Lower leg skin (tissue), 4 donors: ENCODE measurements around the gene PTPN4. TPM values are rescaled to one million over a fixed set of nuclear protein-coding genes. Genes with fewer than 3 reads are reported as not detected.

Source experiments
- DNase-seq, 2 donors: peaks; one replicate each; pipeline ENCODE4 v3.0.0-alpha.2; 2019; ENCODE audit warnings: low spot score in 2 of 2
- H3K4me3 ChIP-seq: fragments of 200-600 bp; sonication (generic); 2 replicates; pipeline ENCODE4 v1.5.1; 2017; ENCODE audit warnings: mild to moderate bottlenecking, low read depth; ENCODE audit not compliant: poor library complexity, severe bottlenecking
- POLR2A ChIP-seq, 2 donors: fragments of 450-650 bp; IDR thresholded peaks; one replicate each; pipeline ENCODE4 v1.6.1; 2016 to 2017; ENCODE audit warnings: antibody characterized with exemption in 2 of 2, mild to moderate bottlenecking in 1 of 2, moderate library complexity in 1 of 2
- WGBS, 2 donors: methylation state at CpG; one replicate each; pipeline ENCODE4 v1.1.5; 2018; 5-methylcytosine and 5-hydroxymethylcytosine counted together
- intact Hi-C: fragments of 100-400 bp; cut with DNase I; formaldehyde crosslinking; loops from one replicate; pipeline ENCODE4 v1.15.0; 2023; ENCODE audit warnings: low total_unique reads
- total RNA-seq, 4 donors: library from RNA; depleted of rRNA; stranded (reverse); fragments of >200 nt; gene quantifications; one replicate each; pipeline ENCODE4 v1.1.0, GENCODE V29; 2016
- TF ChIP-seq, protein P1 (sequence below), 3 donors: fragments of 450-650 bp; IDR thresholded peaks; one replicate each; pipeline ENCODE4 v1.5.1; 2016; ENCODE audit warnings: antibody characterized with exemption in 3 of 3, mild to moderate bottlenecking in 3 of 3, moderate library complexity in 2 of 3

Gene PTPN4
- total RNA-seq, 4 donors from 2014 or later: 13.0 to 49.5 (median 20.4) TPM

DNA sequence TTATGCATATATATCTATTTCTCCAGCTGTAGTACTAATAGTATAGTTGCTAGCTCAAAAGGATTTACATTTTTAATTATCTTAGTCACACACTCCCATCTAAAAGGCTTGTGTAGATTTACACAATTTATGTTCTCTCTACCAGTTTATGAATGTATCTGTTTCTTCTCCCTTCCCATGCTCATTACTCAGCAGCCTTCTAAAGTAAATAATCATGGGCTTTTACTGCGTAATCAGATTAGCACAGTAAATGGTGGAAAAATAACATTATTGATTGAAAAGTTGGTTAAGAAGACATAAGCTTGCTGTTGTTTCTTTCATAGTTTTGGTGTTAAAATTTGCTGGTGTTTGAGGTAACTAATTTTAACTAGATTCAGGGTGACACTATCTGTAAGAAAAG is 81.8 kb downstream of the PTPN4 start:
- 98% methylated on average over 1 of the region's 1 CpG for WGBS, 2 donors
- H3K4me3 ChIP-seq: no peak overlapping the region
- no peak for DNase-seq
- TF ChIP-seq, protein P1, sequence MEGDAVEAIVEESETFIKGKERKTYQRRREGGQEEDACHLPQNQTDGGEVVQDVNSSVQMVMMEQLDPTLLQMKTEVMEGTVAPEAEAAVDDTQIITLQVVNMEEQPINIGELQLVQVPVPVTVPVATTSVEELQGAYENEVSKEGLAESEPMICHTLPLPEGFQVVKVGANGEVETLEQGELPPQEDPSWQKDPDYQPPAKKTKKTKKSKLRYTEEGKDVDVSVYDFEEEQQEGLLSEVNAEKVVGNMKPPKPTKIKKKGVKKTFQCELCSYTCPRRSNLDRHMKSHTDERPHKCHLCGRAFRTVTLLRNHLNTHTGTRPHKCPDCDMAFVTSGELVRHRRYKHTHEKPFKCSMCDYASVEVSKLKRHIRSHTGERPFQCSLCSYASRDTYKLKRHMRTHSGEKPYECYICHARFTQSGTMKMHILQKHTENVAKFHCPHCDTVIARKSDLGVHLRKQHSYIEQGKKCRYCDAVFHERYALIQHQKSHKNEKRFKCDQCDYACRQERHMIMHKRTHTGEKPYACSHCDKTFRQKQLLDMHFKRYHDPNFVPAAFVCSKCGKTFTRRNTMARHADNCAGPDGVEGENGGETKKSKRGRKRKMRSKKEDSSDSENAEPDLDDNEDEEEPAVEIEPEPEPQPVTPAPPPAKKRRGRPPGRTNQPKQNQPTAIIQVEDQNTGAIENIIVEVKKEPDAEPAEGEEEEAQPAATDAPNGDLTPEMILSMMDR (IDR thresholded peaks at IDR 0.05): no peak
- no peak for TF ChIP-seq POLR2A (IDR thresholded peaks at IDR 0.05)
- intact Hi-C loops: no loop called here

DNA sequence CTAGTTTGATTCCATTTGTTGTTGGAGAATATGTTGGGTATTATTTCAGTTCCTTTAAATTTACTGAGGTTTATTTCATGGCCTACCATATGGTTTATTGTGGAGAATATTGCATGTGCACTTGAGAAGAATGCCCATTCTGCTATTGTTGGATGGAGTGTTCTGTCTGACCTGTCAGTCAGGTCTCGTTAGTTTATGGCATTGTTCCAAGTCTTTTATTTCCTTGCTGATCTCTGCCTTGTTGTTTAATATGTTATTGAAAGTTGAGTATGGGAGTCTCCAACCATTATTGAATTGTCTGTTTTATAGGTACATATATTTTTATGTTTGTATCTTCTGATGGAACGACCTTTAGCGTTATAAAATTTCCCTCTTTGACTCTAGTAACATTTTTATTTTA is 86.3 kb downstream of the PTPN4 start:
- intact Hi-C loops: no loop called here
- DNase-seq: no peak
- no peak for TF ChIP-seq POLR2A (IDR thresholded peaks at IDR 0.05)
- TF ChIP-seq, protein P1 (IDR thresholded peaks at IDR 0.05): no peak
- 75 to 81% methylated on average over 3 of the region's 3 CpGs for WGBS, 2 donors
- H3K4me3 ChIP-seq: no peak overlapping the region

DNA sequence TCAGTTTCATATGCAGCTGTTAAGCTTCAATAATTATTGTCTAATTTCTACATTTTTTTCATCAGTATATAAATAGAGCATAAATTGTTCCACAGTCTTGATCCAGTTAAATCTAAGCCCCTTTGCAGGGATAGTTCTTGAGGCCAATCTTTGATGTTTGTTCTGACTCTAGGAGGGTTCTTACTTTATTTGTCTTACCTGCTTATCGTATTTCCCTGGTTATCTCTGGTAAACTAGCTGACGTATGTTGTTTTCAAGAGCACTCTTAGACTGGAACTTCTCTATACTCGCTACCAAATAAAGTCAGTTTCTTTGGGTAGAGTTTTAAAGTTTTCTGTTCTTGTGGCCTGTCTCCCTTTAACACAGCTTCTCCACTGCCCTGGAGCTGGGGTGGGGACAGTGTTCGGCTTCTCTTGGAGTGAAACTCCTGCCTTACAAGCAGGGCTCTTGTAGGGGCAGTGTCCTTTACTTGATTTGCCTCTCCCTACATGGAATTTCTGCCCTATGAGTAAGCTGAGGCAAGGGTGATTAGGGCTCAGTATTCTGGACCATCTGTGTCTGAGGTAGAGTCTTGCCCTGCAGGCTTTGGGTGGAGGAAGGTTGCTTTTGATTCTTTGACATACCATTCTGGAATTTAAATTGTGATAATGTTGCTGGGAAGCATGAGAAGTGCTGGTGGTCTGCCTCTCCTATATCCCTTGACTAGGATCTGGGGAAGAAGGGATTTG is 90.3 kb downstream of the PTPN4 start:
- DNase-seq: no peak
- intact Hi-C loops: no loop called here
- no peak overlapping the region for H3K4me3 ChIP-seq
- no peak for TF ChIP-seq POLR2A (IDR thresholded peaks at IDR 0.05)
- TF ChIP-seq, protein P1 (IDR thresholded peaks at IDR 0.05): no peak
- WGBS, 2 donors: 72 to 77% methylated on average over 4 of the region's 4 CpGs

DNA sequence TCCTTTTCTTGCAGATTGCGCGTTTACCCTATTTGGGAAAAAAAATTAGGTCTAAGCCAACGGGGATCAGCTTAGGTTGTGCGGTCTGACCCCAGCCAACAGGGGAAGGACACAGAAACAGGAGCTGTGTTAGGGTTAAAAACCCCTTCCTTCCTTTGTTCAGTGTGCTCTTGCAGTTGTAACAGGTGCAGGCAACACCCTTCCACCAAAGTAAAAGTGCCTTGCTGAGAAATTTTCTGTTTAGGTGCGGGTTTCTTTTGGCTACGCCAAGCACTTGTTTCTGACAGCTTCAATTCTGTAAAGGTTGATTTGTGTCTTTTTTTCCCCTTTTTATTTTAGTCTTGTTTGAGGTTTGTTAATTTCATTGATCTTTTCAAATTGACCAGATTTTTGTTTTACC is 92.5 kb downstream of the PTPN4 start:
- H3K4me3 ChIP-seq: no peak overlapping the region
- no peak for DNase-seq
- no peak for TF ChIP-seq POLR2A (IDR thresholded peaks at IDR 0.05)
- TF ChIP-seq, protein P1 (IDR thresholded peaks at IDR 0.05): no peak
- intact Hi-C loops: no loop called here
- 94 to 97% methylated on average over 6 of the region's 6 CpGs for WGBS, 2 donors

DNA sequence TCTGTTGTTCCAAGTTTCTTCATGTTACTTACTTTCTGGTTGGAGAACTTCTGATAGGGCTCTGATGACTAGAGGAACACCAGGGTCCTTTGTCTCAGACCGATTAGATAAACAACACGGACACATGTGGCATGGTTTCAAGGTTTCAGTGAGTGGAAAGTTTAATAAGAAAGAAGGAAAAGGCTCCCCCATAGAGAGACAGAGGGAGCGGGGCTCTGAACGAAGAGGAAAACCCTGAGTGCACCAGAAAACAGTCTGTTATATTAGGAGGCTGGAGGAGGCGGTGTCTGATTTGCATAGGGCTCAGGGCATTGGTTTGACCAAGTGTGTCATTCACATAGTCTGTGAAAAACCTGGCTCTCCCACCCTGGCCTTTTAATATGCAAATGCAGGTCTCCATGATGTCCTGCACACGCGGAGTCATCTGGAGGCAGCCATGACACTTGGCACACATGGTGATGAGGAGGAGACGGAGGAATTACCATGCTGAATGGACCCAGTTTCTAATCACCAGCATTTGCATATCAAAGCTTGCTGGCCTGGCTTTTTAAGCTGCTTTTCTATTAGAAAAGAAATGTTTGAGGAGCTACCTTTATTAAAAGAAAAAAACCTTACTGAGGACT is 94.2 kb downstream of the PTPN4 start:
- no peak for DNase-seq
- intact Hi-C loops: no loop called here
- H3K4me3 ChIP-seq: no peak overlapping the region
- TF ChIP-seq, protein P1 (IDR thresholded peaks at IDR 0.05): no peak
- TF ChIP-seq POLR2A (IDR thresholded peaks at IDR 0.05): no peak
- 95 to 96% methylated on average over 8 of the region's 8 CpGs for WGBS, 2 donors
